ENCODE results near the gene TMEM39B.

The TMEM39B gene

DNA sequence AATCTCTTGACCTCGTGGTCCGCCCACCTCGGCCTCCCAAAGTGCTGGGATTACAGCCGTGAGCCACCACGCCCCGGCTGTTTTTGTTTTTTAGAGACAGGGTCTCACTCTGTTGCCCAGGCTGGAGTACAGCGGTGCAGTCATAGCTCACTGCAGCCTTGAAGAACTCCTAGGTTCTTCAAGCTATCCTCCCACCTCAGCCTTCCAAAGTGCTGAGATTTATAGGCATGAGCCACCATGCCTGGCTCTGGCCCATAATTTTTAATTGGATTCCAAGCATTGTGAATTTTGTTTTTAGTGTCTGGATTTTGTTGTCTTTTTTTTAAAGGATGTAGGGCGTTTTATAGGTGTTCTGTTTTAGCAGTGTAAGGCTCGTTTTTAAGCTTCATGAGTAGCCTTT, 78.1 kb downstream of the TMEM39B start:
- TF ChIP-seq, protein P1, sequence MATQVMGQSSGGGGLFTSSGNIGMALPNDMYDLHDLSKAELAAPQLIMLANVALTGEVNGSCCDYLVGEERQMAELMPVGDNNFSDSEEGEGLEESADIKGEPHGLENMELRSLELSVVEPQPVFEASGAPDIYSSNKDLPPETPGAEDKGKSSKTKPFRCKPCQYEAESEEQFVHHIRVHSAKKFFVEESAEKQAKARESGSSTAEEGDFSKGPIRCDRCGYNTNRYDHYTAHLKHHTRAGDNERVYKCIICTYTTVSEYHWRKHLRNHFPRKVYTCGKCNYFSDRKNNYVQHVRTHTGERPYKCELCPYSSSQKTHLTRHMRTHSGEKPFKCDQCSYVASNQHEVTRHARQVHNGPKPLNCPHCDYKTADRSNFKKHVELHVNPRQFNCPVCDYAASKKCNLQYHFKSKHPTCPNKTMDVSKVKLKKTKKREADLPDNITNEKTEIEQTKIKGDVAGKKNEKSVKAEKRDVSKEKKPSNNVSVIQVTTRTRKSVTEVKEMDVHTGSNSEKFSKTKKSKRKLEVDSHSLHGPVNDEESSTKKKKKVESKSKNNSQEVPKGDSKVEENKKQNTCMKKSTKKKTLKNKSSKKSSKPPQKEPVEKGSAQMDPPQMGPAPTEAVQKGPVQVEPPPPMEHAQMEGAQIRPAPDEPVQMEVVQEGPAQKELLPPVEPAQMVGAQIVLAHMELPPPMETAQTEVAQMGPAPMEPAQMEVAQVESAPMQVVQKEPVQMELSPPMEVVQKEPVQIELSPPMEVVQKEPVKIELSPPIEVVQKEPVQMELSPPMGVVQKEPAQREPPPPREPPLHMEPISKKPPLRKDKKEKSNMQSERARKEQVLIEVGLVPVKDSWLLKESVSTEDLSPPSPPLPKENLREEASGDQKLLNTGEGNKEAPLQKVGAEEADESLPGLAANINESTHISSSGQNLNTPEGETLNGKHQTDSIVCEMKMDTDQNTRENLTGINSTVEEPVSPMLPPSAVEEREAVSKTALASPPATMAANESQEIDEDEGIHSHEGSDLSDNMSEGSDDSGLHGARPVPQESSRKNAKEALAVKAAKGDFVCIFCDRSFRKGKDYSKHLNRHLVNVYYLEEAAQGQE (IDR thresholded peaks at IDR 0.05; ENCODE audit: low read depth), result no peak
- no peak for TF ChIP-seq USF1 (IDR thresholded peaks at IDR 0.05)

GRCh38 chr1:32151319-32151787, 78.6 kb downstream of the TMEM39B start:
- TF ChIP-seq RAD21 (IDR thresholded peaks at IDR 0.05; ENCODE audit: low read depth) (no peak), TCF12 (IDR thresholded peaks at IDR 0.05; ENCODE audit: low read depth) (no peak), TEAD4 (IDR thresholded peaks at IDR 0.05) (no peak), CREB1 (IDR thresholded peaks at IDR 0.05; ENCODE audit: low read depth) (no peak)
- TF ChIP-seq, protein P2, sequence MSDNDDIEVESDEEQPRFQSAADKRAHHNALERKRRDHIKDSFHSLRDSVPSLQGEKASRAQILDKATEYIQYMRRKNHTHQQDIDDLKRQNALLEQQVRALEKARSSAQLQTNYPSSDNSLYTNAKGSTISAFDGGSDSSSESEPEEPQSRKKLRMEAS (IDR thresholded peaks at IDR 0.05), result no peak

Measured in Ishikawa (cell line).